A549 (cell line): Measurements from ENCODE around the gene DENND2D.

Source experiments
- CHD4 ChIP-seq: fragments of 200-600 bp; sonication (generic); IDR thresholded peaks from 2 replicates; pipeline ENCODE4 v1.6.1; 2016; ENCODE audit warnings: antibody characterized with exemption, mild to moderate bottlenecking, borderline replicate concordance
- EP300 ChIP-seq, 2 experiments: fragments of >200 bp; sonication (Bioruptor Twin); formaldehyde crosslinking; IDR thresholded peaks; 2 replicates in 1 of 2; 3 replicates in 1 of 2; pipeline ENCODE4 v1.6.1; 2016 to 2017
- KDM1A ChIP-seq: fragments of 200-600 bp; sonication (generic); IDR thresholded peaks from 2 replicates; pipeline ENCODE4 v1.6.1; 2016; ENCODE audit warnings: low read depth, mild to moderate bottlenecking
- NFE2L2 ChIP-seq: fragments of 150-350 bp; conservative IDR thresholded peaks from 2 replicates; pipeline ENCODE4 v1.6.1; 2014; ENCODE audit warnings: low read length
- POLR2A ChIP-seq: IDR thresholded peaks from 2 replicates; pipeline ENCODE4 v1.6.1; 2012; ENCODE audit warnings: mild to moderate bottlenecking, low read length
- ZFP36 ChIP-seq: fragments of 450-650 bp; IDR thresholded peaks from 2 replicates; pipeline ENCODE4 v1.6.1; 2014; ENCODE audit warnings: borderline replicate concordance; ENCODE audit not compliant: partially characterized antibody

DNA sequence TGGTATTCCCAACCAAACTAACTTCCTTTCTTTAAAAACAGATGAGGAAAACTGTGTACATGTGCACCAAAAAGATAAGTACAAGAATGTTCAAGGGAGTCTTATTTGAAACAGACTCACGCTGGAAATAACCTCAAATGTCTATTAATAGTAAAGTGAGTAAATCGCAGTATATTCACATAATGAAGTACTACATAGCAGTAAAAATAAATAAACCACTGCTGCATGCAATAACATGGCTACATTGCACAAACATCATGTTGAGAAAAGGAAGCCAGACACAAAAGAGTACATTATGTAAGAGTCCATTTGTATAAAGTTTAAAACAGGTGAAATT lies 5.2 kb upstream of the DENND2D start:
- TF ChIP-seq POLR2A (no peak), CHD4 (no peak), EP300 (IDR thresholded peaks at IDR 0.05) (no peak), ZFP36 (no peak), KDM1A (no peak), NFE2L2 (no peak)
